ENCODE results near the gene TRIM23. TPM values are rescaled to one million over a fixed set of nuclear protein-coding genes. Genes with fewer than 3 reads are reported as not detected.

The TRIM23 gene
- total and polyA plus RNA-seq, 2 donors (not counting 1 experiment from before 2014, with no cell fraction given): 3.1 to 21.0 TPM

- no peaks in the 10 kb centered on the region for H3K4me1 Mint-ChIP-seq
- no peak for TF ChIP-seq EZH2 (IDR thresholded peaks at IDR 0.05; ENCODE audit: borderline replicate concordance, insufficient read depth, low read depth, low read length, poor library complexity, severe bottlenecking)
- TF ChIP-seq, protein P1, sequence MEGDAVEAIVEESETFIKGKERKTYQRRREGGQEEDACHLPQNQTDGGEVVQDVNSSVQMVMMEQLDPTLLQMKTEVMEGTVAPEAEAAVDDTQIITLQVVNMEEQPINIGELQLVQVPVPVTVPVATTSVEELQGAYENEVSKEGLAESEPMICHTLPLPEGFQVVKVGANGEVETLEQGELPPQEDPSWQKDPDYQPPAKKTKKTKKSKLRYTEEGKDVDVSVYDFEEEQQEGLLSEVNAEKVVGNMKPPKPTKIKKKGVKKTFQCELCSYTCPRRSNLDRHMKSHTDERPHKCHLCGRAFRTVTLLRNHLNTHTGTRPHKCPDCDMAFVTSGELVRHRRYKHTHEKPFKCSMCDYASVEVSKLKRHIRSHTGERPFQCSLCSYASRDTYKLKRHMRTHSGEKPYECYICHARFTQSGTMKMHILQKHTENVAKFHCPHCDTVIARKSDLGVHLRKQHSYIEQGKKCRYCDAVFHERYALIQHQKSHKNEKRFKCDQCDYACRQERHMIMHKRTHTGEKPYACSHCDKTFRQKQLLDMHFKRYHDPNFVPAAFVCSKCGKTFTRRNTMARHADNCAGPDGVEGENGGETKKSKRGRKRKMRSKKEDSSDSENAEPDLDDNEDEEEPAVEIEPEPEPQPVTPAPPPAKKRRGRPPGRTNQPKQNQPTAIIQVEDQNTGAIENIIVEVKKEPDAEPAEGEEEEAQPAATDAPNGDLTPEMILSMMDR (IDR thresholded peaks at IDR 0.05): no peak
- ATAC-seq (ENCODE audit: low read depth): no peak
- H3K27me3 Mint-ChIP-seq: no peaks in the 10 kb centered on the region
- Histone ChIP-seq H3K27ac (ENCODE audit: low read length in 2 of 2) (no peak overlapping the region), H3K9ac (ENCODE audit: low read length) (no peak overlapping the region), H3K79me2 (ENCODE audit: control insufficient read depth, insufficient read depth, low read length) (peaks cover 10% of the 10 kb centered on the region), H3K4me1 (ENCODE audit: control insufficient read depth in 2 of 2, insufficient read depth in 2 of 2, low read length in 2 of 2) (no peaks in the 10 kb centered on the region), H3K27me3 (replicated peaks in 1 of 4; ENCODE audit: control extremely low read depth in 1 of 4, control insufficient read depth in 3 of 4, insufficient read depth in 4 of 4, low read length in 3 of 4) (no peaks in the 10 kb centered on the region), H2AFZ (ENCODE audit: insufficient read depth, low read depth, low read length, poor library complexity, severe bottlenecking) (no peak overlapping the region), H3K4me3 (ENCODE audit: control extremely low read depth in 1 of 5, extremely low read depth in 1 of 5, insufficient read depth in 1 of 5, low read depth in 2 of 5, low read length in 4 of 5) (no peak overlapping the region), H3K4me2 (replicated peaks; ENCODE audit: low read depth, low read length, poor library complexity, severe bottlenecking) (no peak overlapping the region), H4K20me1 (ENCODE audit: control insufficient read depth, insufficient read depth, low read length, poor library complexity, severe bottlenecking) (no peaks in the 10 kb centered on the region), H3K36me3 (replicated peaks in 1 of 2; ENCODE audit: control extremely low read depth in 1 of 2, control insufficient read depth in 1 of 2, extremely low read depth in 1 of 2, insufficient read depth in 2 of 2, low read length in 1 of 2) (peaks cover 0 to 5% of the 10 kb centered on the region in 2 experiments), H3K9me3 (ENCODE audit: control extremely low read depth in 1 of 3, control insufficient read depth in 2 of 3, insufficient read depth in 1 of 3, low read length in 2 of 3) (no peaks in the 10 kb centered on the region)
- no peak for DNase-seq
- H3K4me3 Mint-ChIP-seq: no peak overlapping the region
- H3K27ac Mint-ChIP-seq: no peak overlapping the region
- H3K9me3 Mint-ChIP-seq (ENCODE audit: insufficient read depth): no peaks in the 10 kb centered on the region
- ChIA-PET CTCF (no interaction called here), POLR2A (no interaction called here)
- intact Hi-C loops (cut with micrococcal nuclease): no loop called here
Measured at GRCh38 chr5:65555287-65555686, 68.8 kb downstream of the TRIM23 start.

GRCh38 chr5:65553941-65554340 is 70.2 kb downstream of the TRIM23 start:
- Histone ChIP-seq H3K27ac (ENCODE audit: low read length in 2 of 2) (no peak overlapping the region), H4K20me1 (ENCODE audit: control insufficient read depth, insufficient read depth, low read length, poor library complexity, severe bottlenecking) (no peaks in the 10 kb centered on the region), H3K4me3 (ENCODE audit: control extremely low read depth in 1 of 5, extremely low read depth in 1 of 5, insufficient read depth in 1 of 5, low read depth in 2 of 5, low read length in 4 of 5) (no peak overlapping the region), H2AFZ (ENCODE audit: insufficient read depth, low read depth, low read length, poor library complexity, severe bottlenecking) (no peak overlapping the region), H3K4me1 (ENCODE audit: control insufficient read depth in 2 of 2, insufficient read depth in 2 of 2, low read length in 2 of 2) (no peaks in the 10 kb centered on the region), H3K4me2 (replicated peaks; ENCODE audit: low read depth, low read length, poor library complexity, severe bottlenecking) (no peak overlapping the region), H3K79me2 (ENCODE audit: control insufficient read depth, insufficient read depth, low read length) (peaks cover 6% of the 10 kb centered on the region), H3K9ac (ENCODE audit: low read length) (no peak overlapping the region), H3K27me3 (replicated peaks in 1 of 4; ENCODE audit: control extremely low read depth in 1 of 4, control insufficient read depth in 3 of 4, insufficient read depth in 4 of 4, low read length in 3 of 4) (no peaks in the 10 kb centered on the region), H3K36me3 (replicated peaks in 1 of 2; ENCODE audit: control extremely low read depth in 1 of 2, control insufficient read depth in 1 of 2, extremely low read depth in 1 of 2, insufficient read depth in 2 of 2, low read length in 1 of 2) (peaks cover 2 to 5% of the 10 kb centered on the region in 2 experiments), H3K9me3 (ENCODE audit: control extremely low read depth in 1 of 3, control insufficient read depth in 2 of 3, insufficient read depth in 1 of 3, low read length in 2 of 3) (no peaks in the 10 kb centered on the region)
- no peaks in the 10 kb centered on the region for H3K27me3 Mint-ChIP-seq
- ATAC-seq (ENCODE audit: low read depth): no peak
- ChIA-PET POLR2A (no interaction called here), CTCF (no interaction called here)
- 100% methylated on average over 1 of the region's 5 CpGs for WGBS (ENCODE audit: insufficient coverage)
- DNase-seq: no peak
- no peaks in the 10 kb centered on the region for H3K9me3 Mint-ChIP-seq (ENCODE audit: insufficient read depth)
- H3K4me3 Mint-ChIP-seq: no peak overlapping the region
- TF ChIP-seq, protein P1 (IDR thresholded peaks at IDR 0.05): no peak
- no peak for TF ChIP-seq EZH2 (IDR thresholded peaks at IDR 0.05; ENCODE audit: borderline replicate concordance, insufficient read depth, low read depth, low read length, poor library complexity, severe bottlenecking)
- no peaks in the 10 kb centered on the region for H3K4me1 Mint-ChIP-seq
- H3K27ac Mint-ChIP-seq: no peak overlapping the region
- intact Hi-C loops (cut with micrococcal nuclease): no loop called here

All from B cell (primary cell).